Endothelial cell of umbilical vein (primary cell): ENCODE results near the gene DISP3. TPM values are rescaled to one million over a fixed set of nuclear protein-coding genes. Genes with fewer than 3 reads are reported as not detected.

Experiments used
- BruUV-seq: library from RNA; stranded (reverse); fragments of 400-500 nt; replicated peaks from 2 replicates; lab custom pipeline; 2021; lab: Mats Ljungman, UMichigan
- CTCF ChIA-PET: fragments of 300-600, 350-600 bp; sonication (Branson Sonifier 250); formaldehyde crosslinking; loops from one replicate; lab custom pipeline; 2021; ENCODE audit warnings: antibody characterized with exemption, inconsistent platforms; lab: Charles Lee
- POLR2A ChIA-PET: fragments of 300-600, 350-600 bp; sonication (Branson Sonifier 250); formaldehyde crosslinking; loops from one replicate; lab custom pipeline; 2021; ENCODE audit warnings: antibody characterized with exemption, inconsistent platforms; lab: Charles Lee
- DNase-seq: peaks from one replicate; pipeline ENCODE4 v3.0.0-alpha.2; 2011; ENCODE audit warnings: low read depth, low spot score
- FAIRE-seq: peaks from 2 replicates; lab custom pipeline; 2011; peaks lifted over from hg19 to GRCh38; lab: Jason Lieb, UNC
- H2AFZ ChIP-seq: 2 replicates; pipeline ENCODE4 v1.6.0; 2012; ENCODE audit warnings: low read depth, low read length, control low read depth, inconsistent platforms
- H3K27ac ChIP-seq: 2 replicates; pipeline ENCODE4 v1.5.1; 2011; ENCODE audit warnings: low read depth, mild to moderate bottlenecking, control low read depth, low read length, moderate library complexity; ENCODE audit not compliant: insufficient read depth
- H3K27me3 ChIP-seq, 2 experiments: 2 replicates each; pipeline versions ENCODE4 v1.6.0 to v1.6.1; 2011; ENCODE audit warnings: low read length in 2 of 2, mixed read lengths in 1 of 2; ENCODE audit not compliant: control insufficient read depth in 2 of 2, insufficient read depth in 2 of 2
- H3K36me3 ChIP-seq, 2 experiments: 2 replicates in 1 of 2; 3 replicates in 1 of 2; pipeline ENCODE4 v1.5.1; 2011; ENCODE audit warnings: low read length in 2 of 2, mild to moderate bottlenecking in 1 of 2, moderate library complexity in 1 of 2; ENCODE audit not compliant: control insufficient read depth in 2 of 2, insufficient read depth in 2 of 2; ENCODE audit errors: extremely low read depth in 1 of 2
- H3K4me1 ChIP-seq: 3 replicates; pipeline ENCODE4 v1.5.1; 2011; ENCODE audit warnings: mild to moderate bottlenecking, low read length; ENCODE audit not compliant: control insufficient read depth, insufficient read depth; ENCODE audit errors: extremely low read depth
- H3K4me2 ChIP-seq: 2 replicates; pipeline ENCODE4 v1.6.1; 2011; ENCODE audit warnings: low read length, control low read depth, mixed read lengths; ENCODE audit not compliant: insufficient read depth
- H3K4me3 ChIP-seq, 3 experiments: fragments of 200-600 bp in 1 of 3; sonication (generic), shearing (Covaris generic) in 1 of 3; replicated peaks in 1 of 3; 2 replicates each; pipeline ENCODE4 v1.5.1; 2011 to 2016; ENCODE audit warnings: control low read depth in 3 of 3, low read length in 3 of 3, mild to moderate bottlenecking in 2 of 3, inconsistent platforms in 1 of 3, low read depth in 1 of 3, moderate library complexity in 1 of 3; ENCODE audit not compliant: insufficient read depth in 1 of 3
- H3K79me2 ChIP-seq: 2 replicates; pipeline ENCODE4 v1.6.0; 2012; ENCODE audit warnings: low read length, inconsistent platforms; ENCODE audit not compliant: control insufficient read depth, insufficient read depth
- H3K9ac ChIP-seq: replicated peaks from 2 replicates; pipeline ENCODE3; 2011; ENCODE audit warnings: low read length, control low read depth; ENCODE audit not compliant: insufficient read depth; ENCODE audit errors: extremely low read depth
- H3K9me1 ChIP-seq: replicated peaks from 3 replicates; pipeline ENCODE4 v1.6.0; 2011; ENCODE audit warnings: mild to moderate bottlenecking, low read length; ENCODE audit not compliant: control insufficient read depth, insufficient read depth; ENCODE audit errors: extremely low read depth
- H3K9me3 ChIP-seq: replicated peaks from 2 replicates; pipeline ENCODE4 v1.5.1; 2012; ENCODE audit warnings: low read length, inconsistent platforms; ENCODE audit not compliant: control insufficient read depth, insufficient read depth
- H4K20me1 ChIP-seq: replicated peaks from 2 replicates; pipeline ENCODE3; 2011; ENCODE audit warnings: mild to moderate bottlenecking, low read length; ENCODE audit not compliant: control insufficient read depth, insufficient read depth; ENCODE audit errors: extremely low read depth
- EZH2 ChIP-seq: IDR thresholded peaks from 2 replicates; pipeline ENCODE4 v1.6.1; 2012; ENCODE audit warnings: borderline replicate concordance, low read depth, mild to moderate bottlenecking, moderate library complexity, low read length, inconsistent platforms; ENCODE audit not compliant: severe bottlenecking
- FOS ChIP-seq: IDR thresholded peaks from 2 replicates; pipeline ENCODE4 v1.6.1; 2011; ENCODE audit warnings: mild to moderate bottlenecking, low read length, moderate library complexity, borderline replicate concordance; ENCODE audit not compliant: insufficient read depth
- GATA2 ChIP-seq: IDR thresholded peaks from 2 replicates; pipeline ENCODE4 v1.7.0; 2011; ENCODE audit warnings: low read depth, mild to moderate bottlenecking, moderate library complexity, mixed read lengths, low read length; ENCODE audit not compliant: insufficient read length, insufficient read depth
- JUN ChIP-seq: IDR thresholded peaks from 2 replicates; pipeline ENCODE4 v1.6.1; 2011; ENCODE audit warnings: borderline replicate concordance, low read depth; ENCODE audit not compliant: insufficient read length, insufficient read depth
- MYC ChIP-seq: IDR thresholded peaks from one replicate; pipeline ENCODE4 v1.6.1; 2011; ENCODE audit warnings: mild to moderate bottlenecking, low read depth, low read length
- POLR2A ChIP-seq: IDR thresholded peaks from 2 replicates; pipeline ENCODE4 v1.6.1; 2012; ENCODE audit warnings: low read depth, mild to moderate bottlenecking, control low read depth, low read length
- POLR2AphosphoS5 ChIP-seq: IDR thresholded peaks from 2 replicates; pipeline ENCODE4 v1.6.1; 2012; ENCODE audit warnings: low read depth, mild to moderate bottlenecking, control low read depth, low read length, moderate library complexity; ENCODE audit not compliant: insufficient read depth
- dilution Hi-C: fragments of 300-500 bp; cut with MboI; formaldehyde crosslinking; loops from one replicate; pipeline ENCODE4 v1.15.0; 2019; ENCODE audit warnings: low sequenced_read_pairs; ENCODE audit not compliant: extremely low pct_ligation_motif_present
- intact Hi-C: fragments of 100-400 bp; cut with micrococcal nuclease; formaldehyde crosslinking; loops from one replicate; pipeline ENCODE4 v1.10.0; 2022
- polyA plus RNA-seq, 4 experiments: library from polyadenylated mRNA; depleted of rRNA in 3 of 4; stranded (reverse) in 3 of 4; unstranded in 1 of 4; fragments of >200 nt; gene quantifications; 2 replicates each; pipeline versions ENCODE4 v1.2.1 to v1.2.3, GENCODE V29; 2011 to 2012; ENCODE audit warnings: missing spikeins in 1 of 4
- total RNA-seq: library from RNA; stranded (reverse); gene quantifications from 2 replicates; pipeline ENCODE4 v1.2.3, GENCODE V29; 2021
- TF ChIP-seq, protein P1 (sequence below): IDR thresholded peaks from 2 replicates; pipeline ENCODE4 v1.6.1; 2011; ENCODE audit not compliant: insufficient read depth, insufficient read length
- TF ChIP-seq, protein P2 (sequence below), 2 donors: IDR thresholded peaks; 1 replicate in 1 of 2; 2 replicates in 1 of 2; pipeline ENCODE4 v1.5.1; 2011; ENCODE audit warnings: low read length in 2 of 2, mild to moderate bottlenecking in 2 of 2, moderate library complexity in 2 of 2, control low read depth in 1 of 2, inconsistent platforms in 1 of 2, low read depth in 1 of 2; ENCODE audit not compliant: insufficient read depth in 1 of 2; ENCODE audit errors: extremely low read depth in 1 of 2

Gene DISP3
- total and polyA plus RNA-seq, 2 donors (not counting 3 experiments of a cell fraction or from before 2014, with no cell fraction given): 0.26 to 0.49 TPM

DNA sequence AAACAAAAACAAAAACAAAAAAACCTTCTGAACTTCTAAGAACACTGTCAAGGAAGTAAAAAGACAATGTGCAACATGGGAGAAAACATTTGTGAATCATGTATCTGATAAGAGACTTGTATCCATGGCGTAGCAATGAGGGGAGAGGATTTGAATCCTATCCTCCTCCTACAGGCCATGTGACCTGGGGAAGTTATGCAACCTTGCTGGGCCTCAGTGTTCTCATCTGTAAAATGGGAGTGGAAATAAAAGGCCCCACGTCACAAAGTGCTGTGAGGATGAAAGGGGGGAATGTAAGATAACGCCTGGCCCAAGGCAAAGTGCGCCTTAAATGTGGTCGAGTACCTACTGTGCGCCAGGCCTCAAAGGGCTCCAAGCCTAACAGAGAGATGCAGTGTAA lies 83.7 kb downstream of the DISP3 start:
- Histone ChIP-seq H3K4me2 (no peak overlapping the region), H3K79me2 (no peaks in the 10 kb centered on the region), H3K4me3 (no peak overlapping the region), H3K27ac (no peak overlapping the region), H4K20me1 (no peaks in the 10 kb centered on the region), H3K9ac (no peak overlapping the region), H2AFZ (no peak overlapping the region), H3K9me3 (no peaks in the 10 kb centered on the region), H3K27me3 (no peaks in the 10 kb centered on the region), H3K9me1 (no peaks in the 10 kb centered on the region), H3K4me1 (no peaks in the 10 kb centered on the region), H3K36me3 (no peaks in the 10 kb centered on the region)
- no peak for DNase-seq
- dilution Hi-C loops (no loop called here), intact Hi-C loops (no loop called here)
- BruUV-seq: no TSS peak
- no peak for FAIRE-seq
- ChIA-PET CTCF (no interaction called here), POLR2A (no interaction called here)
- TF ChIP-seq MYC (no peak), JUN (no peak), GATA2 (no peak), FOS (no peak), POLR2AphosphoS5 (no peak), POLR2A (no peak), EZH2 (no peak)
- TF ChIP-seq, protein P1, sequence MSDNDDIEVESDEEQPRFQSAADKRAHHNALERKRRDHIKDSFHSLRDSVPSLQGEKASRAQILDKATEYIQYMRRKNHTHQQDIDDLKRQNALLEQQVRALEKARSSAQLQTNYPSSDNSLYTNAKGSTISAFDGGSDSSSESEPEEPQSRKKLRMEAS: no peak
- TF ChIP-seq, protein P2, sequence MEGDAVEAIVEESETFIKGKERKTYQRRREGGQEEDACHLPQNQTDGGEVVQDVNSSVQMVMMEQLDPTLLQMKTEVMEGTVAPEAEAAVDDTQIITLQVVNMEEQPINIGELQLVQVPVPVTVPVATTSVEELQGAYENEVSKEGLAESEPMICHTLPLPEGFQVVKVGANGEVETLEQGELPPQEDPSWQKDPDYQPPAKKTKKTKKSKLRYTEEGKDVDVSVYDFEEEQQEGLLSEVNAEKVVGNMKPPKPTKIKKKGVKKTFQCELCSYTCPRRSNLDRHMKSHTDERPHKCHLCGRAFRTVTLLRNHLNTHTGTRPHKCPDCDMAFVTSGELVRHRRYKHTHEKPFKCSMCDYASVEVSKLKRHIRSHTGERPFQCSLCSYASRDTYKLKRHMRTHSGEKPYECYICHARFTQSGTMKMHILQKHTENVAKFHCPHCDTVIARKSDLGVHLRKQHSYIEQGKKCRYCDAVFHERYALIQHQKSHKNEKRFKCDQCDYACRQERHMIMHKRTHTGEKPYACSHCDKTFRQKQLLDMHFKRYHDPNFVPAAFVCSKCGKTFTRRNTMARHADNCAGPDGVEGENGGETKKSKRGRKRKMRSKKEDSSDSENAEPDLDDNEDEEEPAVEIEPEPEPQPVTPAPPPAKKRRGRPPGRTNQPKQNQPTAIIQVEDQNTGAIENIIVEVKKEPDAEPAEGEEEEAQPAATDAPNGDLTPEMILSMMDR (IDR thresholded peaks at IDR 0.05; ENCODE audit: extremely low read depth in 1 of 2, insufficient read depth in 1 of 2, low read depth in 1 of 2, low read length in 2 of 2): no peak
